ENCODE results near the gene LRIG1.

LRIG1 gene

GRCh38 chr3:66335671-66336070 lies 165.2 kb downstream of the LRIG1 start:
- DNase-seq = no peak

Data from MV-4-11 (cell line).